Glutamatergic neuron (in vitro differentiated cells): Measurements from ENCODE around the gene ZBTB40. TPM values are rescaled to one million over a fixed set of nuclear protein-coding genes. Genes with fewer than 3 reads are reported as not detected.

Experiments
- DNase-seq: peaks from one replicate; pipeline ENCODE4 v3.0.0; 2022
- H3K27ac Mint-ChIP-seq: one replicate; pipeline ENCODE4 v1.8.0; 2020; ENCODE audit warnings: mild to moderate bottlenecking, mixed read lengths, inconsistent platforms; ENCODE audit not compliant: unreplicated experiment
- H3K27me3 Mint-ChIP-seq: one replicate; pipeline ENCODE4 v1.8.0; 2020; ENCODE audit warnings: mild to moderate bottlenecking, moderate library complexity, mixed read lengths, inconsistent platforms; ENCODE audit not compliant: unreplicated experiment
- H3K36me3 Mint-ChIP-seq: one replicate; pipeline ENCODE4 v1.8.0; 2020; ENCODE audit warnings: mild to moderate bottlenecking, mixed read lengths, inconsistent platforms; ENCODE audit not compliant: unreplicated experiment
- H3K4me1 Mint-ChIP-seq: one replicate; pipeline ENCODE4 v1.8.0; 2020; ENCODE audit warnings: mild to moderate bottlenecking, low read depth, mixed read lengths, inconsistent platforms; ENCODE audit not compliant: unreplicated experiment
- H3K4me3 Mint-ChIP-seq: one replicate; pipeline ENCODE4 v1.8.0; 2020; ENCODE audit warnings: mild to moderate bottlenecking, mixed read lengths, inconsistent platforms; ENCODE audit not compliant: unreplicated experiment
- H3K9me3 Mint-ChIP-seq: one replicate; pipeline ENCODE4 v1.8.0; 2020; ENCODE audit warnings: mild to moderate bottlenecking, moderate library complexity, mixed read lengths, inconsistent platforms; ENCODE audit not compliant: unreplicated experiment
- total RNA-seq: library from RNA; stranded (reverse); fragmentation: NEBNext Ultra II Directional; extraction: Animal tissue kit (Norgen Biotek cat#: 25700); gene quantifications from one replicate; pipeline ENCODE4 v1.2.1, GENCODE V29; 2021; ENCODE audit not compliant: unreplicated experiment
- TF ChIP-seq, protein P1 (sequence below): fragments of 200-600 bp; sonication (generic); IDR thresholded peaks from one replicate; pipeline ENCODE4 v1.5.0; 2021; ENCODE audit not compliant: partially characterized antibody, unreplicated experiment

ZBTB40 gene
- total RNA-seq, 1 donor from 2014 or later: 25.7 TPM

DNA sequence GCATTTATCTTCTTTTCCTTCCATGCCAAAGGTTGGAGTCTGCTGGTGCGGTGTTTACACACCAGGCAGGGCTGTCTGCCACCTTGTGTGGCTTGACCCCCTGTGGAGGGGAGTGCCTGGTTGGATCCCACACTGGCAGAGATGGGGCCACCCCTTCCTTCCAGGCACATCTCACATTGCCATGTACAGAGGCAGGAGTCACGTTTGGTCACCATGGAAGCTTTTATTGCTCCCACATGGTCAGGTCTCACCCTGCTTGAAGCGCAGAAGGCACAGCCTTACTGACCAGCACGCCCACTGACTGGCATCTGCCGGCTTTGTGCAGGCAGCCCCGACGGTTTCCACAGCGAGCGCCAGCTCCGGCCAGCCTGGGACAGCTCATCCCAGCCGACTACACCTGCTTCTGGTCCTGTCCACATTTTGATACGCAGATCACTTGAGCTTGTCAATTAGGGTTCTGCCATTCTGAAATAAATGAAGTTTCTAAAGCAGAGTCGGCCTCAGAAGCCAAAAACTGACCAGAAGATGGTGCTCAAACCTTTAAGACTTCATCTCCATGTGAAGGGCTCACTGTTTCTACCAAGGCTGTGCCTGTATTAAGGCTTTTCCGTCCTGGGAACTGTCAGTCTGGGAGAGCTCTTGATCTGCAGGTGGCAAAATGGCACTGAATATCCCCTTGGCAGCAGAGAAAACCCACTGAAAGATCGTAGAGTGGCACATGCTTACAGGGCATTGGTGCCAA lies 76.1 kb downstream of the ZBTB40 start:
- peaks cover 14% of the 10 kb centered on the region for H3K4me1 Mint-ChIP-seq
- H3K27me3 Mint-ChIP-seq: peaks cover 7% of the 10 kb centered on the region
- TF ChIP-seq, protein P1, sequence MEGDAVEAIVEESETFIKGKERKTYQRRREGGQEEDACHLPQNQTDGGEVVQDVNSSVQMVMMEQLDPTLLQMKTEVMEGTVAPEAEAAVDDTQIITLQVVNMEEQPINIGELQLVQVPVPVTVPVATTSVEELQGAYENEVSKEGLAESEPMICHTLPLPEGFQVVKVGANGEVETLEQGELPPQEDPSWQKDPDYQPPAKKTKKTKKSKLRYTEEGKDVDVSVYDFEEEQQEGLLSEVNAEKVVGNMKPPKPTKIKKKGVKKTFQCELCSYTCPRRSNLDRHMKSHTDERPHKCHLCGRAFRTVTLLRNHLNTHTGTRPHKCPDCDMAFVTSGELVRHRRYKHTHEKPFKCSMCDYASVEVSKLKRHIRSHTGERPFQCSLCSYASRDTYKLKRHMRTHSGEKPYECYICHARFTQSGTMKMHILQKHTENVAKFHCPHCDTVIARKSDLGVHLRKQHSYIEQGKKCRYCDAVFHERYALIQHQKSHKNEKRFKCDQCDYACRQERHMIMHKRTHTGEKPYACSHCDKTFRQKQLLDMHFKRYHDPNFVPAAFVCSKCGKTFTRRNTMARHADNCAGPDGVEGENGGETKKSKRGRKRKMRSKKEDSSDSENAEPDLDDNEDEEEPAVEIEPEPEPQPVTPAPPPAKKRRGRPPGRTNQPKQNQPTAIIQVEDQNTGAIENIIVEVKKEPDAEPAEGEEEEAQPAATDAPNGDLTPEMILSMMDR: no peak
- no peak for DNase-seq
- H3K4me3 Mint-ChIP-seq: no peak overlapping the region
- no peak overlapping the region for H3K27ac Mint-ChIP-seq
- H3K9me3 Mint-ChIP-seq: peaks cover 8% of the 10 kb centered on the region
- peaks cover 6% of the 10 kb centered on the region for H3K36me3 Mint-ChIP-seq

DNA sequence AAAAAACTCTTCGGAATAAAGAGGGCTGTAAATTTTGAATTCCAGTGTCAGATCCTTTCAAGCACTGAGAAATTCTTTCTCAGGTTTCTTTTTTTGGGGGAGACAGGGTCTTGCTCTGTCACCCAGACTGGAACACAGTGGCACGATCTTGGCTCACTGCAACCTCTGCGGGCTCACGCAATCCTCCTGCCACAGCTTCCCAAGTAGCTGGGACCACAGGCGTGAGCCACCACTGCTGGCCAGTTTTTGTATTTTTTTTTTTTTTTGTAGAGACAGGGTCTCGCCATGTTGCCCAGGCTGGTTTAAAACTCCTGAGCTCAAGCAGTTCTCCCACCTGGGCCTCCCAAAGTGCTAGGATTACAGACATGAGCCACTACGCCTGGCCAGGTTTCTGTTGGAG lies 76.8 kb downstream of the ZBTB40 start:
- no peak for DNase-seq
- peaks cover 8% of the 10 kb centered on the region for H3K9me3 Mint-ChIP-seq
- H3K4me1 Mint-ChIP-seq: peaks cover 20% of the 10 kb centered on the region
- H3K27me3 Mint-ChIP-seq: peaks cover 7% of the 10 kb centered on the region
- H3K4me3 Mint-ChIP-seq: no peak overlapping the region
- H3K27ac Mint-ChIP-seq: no peak overlapping the region
- H3K36me3 Mint-ChIP-seq: peaks cover 6% of the 10 kb centered on the region
- TF ChIP-seq, protein P1: no peak

GRCh38 chr1:22529901-22530621 lies 78.4 kb downstream of the ZBTB40 start:
- peaks cover 20% of the 10 kb centered on the region for H3K4me1 Mint-ChIP-seq
- H3K36me3 Mint-ChIP-seq: peaks cover 6% of the 10 kb centered on the region
- no peak overlapping the region for H3K4me3 Mint-ChIP-seq
- H3K9me3 Mint-ChIP-seq: peaks cover 8% of the 10 kb centered on the region
- H3K27me3 Mint-ChIP-seq: peaks cover 7% of the 10 kb centered on the region
- TF ChIP-seq, protein P1: no peak
- no peak for DNase-seq
- no peak overlapping the region for H3K27ac Mint-ChIP-seq

- TF ChIP-seq, protein P1: no peak
- peaks cover 7% of the 10 kb centered on the region for H3K27me3 Mint-ChIP-seq
- peaks cover 8% of the 10 kb centered on the region for H3K9me3 Mint-ChIP-seq
- peaks cover 6% of the 10 kb centered on the region for H3K36me3 Mint-ChIP-seq
- DNase-seq: no peak
- H3K4me1 Mint-ChIP-seq: peaks cover 21% of the 10 kb centered on the region
- H3K4me3 Mint-ChIP-seq: no peak overlapping the region
- no peak overlapping the region for H3K27ac Mint-ChIP-seq
These were observed 79.1 kb downstream of the ZBTB40 start for GRCh38 chr1:22530715-22531114.

GRCh38 chr1:22531251-22531650 lies 79.6 kb downstream of the ZBTB40 start:
- Mint-ChIP-seq H3K4me1 (peaks cover 24% of the 10 kb centered on the region), H3K36me3 (peaks cover 6% of the 10 kb centered on the region), H3K9me3 (peaks cover 11% of the 10 kb centered on the region), H3K4me3 (no peak overlapping the region), H3K27me3 (peaks cover 7% of the 10 kb centered on the region), H3K27ac (no peak overlapping the region)
- TF ChIP-seq, protein P1: no peak
- no peak for DNase-seq
